GM18517 (cell line): ENCODE data around the gene ST14.
A peak's percentile ranks its signal among the peaks of the same experiment; 100 is the strongest.
"Not testable (repeated sequence)": the region's sequence is repeated elsewhere in the genome, so short reads cannot be mapped to it uniquely, and the experiment has no call there.

Source experiments
- ATAC-seq: cut with Tn5 transposase; IDR thresholded peaks from one replicate; pipeline ENCODE4 v1.9.1; 2021; ENCODE audit warnings: mild to moderate bottlenecking, moderate library complexity; ENCODE audit not compliant: unreplicated experiment

The ST14 gene

DNA sequence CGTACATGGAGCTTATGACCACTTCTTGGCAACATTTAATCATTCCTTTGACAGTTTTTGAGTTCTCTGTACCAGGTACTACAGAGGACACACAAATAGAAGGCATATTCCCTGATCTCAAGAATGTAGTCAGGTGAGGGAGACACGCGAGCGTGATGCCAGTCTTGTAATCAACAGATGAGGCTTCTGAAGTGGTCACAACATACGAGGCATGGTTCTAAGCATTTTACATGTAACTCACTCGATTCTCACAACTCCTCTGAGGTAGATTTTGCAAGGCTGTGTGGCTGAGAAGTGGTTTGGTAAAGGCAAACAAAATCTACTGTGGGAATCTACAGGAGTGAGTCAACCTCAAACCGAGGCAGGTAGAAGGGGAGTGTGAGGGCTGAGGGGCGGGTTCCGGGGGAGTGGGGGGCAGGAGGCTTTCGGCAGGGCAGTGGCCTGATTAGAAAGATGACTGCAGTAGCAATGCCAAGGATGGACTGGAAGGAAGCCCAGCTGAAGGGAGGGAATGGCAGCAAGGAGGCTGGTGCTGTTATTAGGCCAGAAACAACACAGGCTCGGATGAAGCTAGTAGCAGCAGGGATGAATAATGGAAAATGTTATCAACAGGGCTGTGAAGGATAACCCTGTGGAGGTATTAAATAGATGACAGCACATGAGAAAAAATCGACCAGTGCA, 63.8 kb downstream of the ST14 start:
- no peak for ATAC-seq

DNA sequence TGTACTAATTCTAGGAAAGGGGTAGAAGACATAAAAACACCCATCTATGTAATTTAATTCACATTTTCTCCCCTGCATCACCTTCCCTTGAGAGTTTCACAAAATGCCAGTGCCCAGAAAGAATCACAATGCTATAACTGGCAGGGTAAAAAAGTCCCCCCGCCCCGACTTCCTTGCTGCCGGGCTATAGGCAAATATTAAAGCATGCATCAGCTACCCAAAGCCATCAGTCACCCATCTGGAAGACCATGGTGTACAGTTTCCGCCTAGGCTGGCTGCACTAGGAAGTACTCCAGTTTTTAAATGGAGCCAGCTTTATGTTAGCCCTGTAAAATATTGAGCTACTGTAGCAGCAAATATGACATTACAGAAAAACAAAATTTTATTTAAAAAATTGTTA, 67.8 kb downstream of the ST14 start:
- ATAC-seq: no peak

DNA sequence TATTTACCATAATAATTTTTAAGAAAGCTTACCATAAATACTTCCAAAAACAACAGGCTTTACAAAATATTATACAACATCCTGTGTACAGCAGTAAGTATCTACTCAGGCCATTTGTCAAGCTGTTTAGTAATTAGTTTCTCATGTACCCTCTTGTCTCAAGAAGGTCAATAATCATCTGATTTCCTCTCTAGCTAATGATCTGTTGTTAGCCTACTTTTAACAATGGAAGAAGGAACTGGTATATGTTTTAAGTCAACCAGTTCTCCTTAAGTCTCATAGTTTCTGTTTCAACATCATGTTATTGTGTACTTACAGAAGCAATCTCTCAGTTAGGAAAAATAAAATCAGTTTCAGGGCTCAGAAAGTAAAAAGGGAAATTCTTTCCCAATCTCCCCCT, 73.9 kb downstream of the ST14 start:
- ATAC-seq: not testable (repeated sequence)

DNA sequence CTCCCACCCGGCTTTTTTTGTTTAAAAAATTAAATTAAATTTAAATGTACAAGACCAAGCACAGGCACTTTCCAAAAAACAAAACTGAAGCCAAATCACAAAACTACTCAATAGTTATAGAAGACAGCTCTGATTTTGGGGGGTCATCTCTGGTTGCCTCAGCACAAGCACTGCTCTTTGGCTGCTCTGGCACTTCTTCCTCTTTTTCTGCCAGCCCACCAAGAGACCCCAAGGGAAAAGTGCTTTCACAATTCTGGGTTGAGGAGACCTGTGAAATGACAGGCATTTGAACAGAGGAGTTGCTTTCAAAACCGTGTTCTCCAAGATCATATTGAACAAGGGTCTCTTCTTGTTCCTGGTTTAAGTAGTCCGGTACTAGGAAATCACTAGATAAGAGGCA, 74.3 kb downstream of the ST14 start:
- ATAC-seq: not testable (repeated sequence)

DNA sequence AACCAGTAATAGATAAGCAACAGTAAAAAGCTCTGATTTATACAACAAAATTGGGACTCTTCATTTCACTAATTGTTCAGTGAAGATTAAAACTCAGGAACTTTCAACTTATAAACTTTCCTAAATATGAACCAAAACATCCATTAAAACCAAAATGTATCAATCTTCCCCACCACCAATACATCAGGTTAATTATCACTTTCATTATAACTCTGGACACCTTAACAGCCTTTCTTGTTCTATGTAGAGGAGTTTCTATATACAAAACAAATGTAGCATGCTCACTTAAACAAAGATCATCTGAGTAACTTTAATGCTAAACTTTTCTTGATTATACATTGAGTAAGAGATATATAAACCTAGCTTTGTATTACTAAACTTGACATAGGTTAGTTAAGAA, 74.7 kb downstream of the ST14 start:
- ATAC-seq: no peak

DNA sequence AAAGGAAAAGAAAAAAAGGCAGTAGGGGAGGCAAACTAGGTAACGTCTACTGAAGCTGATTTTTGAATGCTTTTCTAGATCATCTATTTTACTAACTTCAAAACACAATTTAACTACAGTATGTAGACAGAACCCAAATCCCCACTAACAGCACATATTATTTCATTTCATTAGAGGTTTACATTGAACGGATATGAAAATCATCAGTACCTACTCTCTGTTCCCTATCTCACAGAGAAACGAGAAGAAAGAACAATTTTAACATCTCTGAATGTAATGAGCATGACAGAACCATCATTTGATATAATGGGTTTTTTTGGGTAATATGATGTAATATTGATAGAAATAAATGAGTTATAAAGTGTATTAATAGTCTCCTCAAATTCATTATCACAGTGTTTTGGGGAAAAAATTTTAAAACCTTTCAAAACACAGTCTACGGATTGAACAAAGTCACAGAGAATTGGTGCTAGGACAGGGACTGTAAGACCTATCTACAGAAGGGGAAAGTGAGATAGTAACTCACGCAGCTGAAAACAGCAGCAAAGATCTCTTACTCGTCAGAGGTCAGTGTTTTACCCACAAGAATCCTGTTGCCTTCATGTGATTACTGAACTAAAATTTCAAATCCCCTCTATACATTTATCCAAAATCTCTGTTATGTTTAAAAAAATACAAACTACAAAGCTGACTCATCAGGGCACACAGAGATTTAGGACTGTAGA, 77.9 kb downstream of the ST14 start:
- no peak for ATAC-seq

DNA sequence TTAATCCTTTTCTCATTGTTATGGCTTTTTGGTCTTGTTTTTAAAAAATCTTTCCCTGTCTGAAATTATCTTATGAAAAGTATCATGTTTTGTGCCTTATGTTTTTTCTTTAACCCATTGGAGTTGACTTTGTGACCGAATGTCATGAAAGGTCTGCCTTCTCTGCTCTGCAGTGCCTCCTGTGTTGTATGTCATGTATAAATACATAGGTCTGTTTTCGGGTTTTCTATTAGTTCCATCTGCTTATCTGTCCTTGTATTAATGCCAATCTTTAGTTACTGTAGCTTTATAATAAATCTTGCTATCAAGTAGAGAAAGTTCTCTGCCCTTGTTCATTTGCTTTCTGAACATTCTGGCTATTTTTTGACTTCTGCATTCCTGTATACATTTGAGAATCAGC, 82.1 kb downstream of the ST14 start:
- ATAC-seq: no peak

DNA sequence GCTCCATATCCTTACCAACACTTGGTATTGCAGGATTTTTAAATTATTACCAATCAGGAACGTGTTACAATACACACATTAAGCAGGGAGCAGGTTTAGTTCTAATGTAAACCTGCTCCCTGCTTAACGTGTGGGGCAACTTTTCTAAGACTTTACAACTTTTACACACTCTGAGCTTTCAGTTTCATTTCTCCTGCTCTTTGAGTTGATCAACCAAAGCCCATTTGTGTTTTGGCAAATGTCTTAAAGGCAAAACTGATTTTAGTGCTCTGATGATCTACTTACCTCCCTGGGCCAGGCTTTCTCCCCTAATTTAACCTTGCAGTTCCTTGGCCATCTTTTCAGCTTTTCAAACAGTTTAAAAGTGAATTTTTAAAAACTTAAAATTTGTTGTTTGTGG, 84.2 kb downstream of the ST14 start:
- ATAC-seq: peak; percentile 88

DNA sequence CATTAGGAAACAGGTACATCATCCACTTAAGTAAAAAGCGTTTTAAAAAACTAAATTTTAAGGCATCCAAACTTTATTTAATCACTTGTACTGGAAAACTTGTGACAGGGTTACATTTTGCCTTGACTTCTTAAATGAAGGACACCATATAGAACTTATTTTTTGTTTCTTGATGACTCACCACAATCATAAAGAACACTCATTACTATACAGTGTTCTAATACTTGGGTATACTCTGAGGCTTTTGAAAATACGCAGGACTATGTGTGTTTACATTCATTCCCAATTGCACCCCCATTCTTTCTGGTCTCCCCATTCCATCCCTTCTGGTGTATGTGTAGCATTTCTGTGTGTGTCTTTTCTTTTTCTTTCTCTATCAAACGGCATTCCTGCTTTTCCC, 85.3 kb downstream of the ST14 start:
- ATAC-seq: no peak

DNA sequence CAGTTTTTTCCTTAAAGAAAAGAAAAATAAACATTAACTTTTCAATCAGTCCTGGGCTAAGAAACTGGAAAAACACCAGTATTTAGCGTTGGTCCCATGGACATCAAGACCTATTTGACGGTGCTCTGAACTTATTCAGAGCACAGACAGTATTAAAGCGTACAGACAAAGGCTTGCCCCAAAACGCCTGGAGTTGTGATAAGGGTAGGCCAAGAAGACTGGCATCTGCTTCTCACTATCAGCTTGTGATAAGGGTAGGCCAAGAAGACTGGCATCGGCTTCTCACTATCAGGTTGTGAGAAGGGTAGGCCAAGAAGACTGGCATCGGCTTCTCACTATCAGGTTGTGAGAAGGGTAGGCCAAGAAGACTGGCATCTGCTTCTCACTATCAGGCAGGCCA, 85.8 kb downstream of the ST14 start:
- ATAC-seq: not testable (repeated sequence)

DNA sequence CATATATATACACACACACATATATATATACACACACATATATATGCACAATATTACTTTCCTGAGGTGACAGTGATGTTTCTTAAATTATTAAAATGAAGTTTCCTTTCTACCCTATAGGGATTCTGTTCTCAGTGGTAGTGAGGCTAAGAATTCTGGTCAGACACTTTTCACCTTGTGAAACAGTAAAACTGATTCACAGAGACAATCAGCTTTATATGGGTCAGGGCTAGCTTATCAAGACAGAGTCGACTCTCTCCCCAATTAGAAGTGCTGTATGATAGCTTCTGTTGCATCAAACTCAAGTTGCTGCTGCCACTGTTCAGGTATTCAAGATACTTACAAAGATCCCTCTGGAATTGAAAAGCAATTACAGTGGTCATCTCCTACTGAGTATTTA, 86.7 kb downstream of the ST14 start:
- ATAC-seq: no peak

DNA sequence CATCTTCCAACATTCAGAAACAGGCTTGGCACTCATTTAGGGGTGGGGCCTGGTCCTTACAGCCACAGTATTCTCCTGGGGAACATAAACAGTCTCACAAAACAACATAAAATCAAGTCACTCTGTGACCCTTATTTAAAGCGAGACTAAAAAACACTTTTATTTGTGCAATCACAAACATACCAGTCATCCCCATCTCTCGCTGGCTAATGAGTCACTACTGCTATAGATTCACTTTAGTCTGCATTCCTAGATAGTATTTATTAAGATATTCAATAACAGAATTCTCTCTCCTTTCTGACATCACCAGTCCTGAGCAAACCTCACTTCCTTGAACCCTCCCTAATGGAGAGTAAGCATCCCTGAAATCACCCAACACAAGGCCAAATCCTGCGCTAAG, 87.2 kb downstream of the ST14 start:
- ATAC-seq: no peak

DNA sequence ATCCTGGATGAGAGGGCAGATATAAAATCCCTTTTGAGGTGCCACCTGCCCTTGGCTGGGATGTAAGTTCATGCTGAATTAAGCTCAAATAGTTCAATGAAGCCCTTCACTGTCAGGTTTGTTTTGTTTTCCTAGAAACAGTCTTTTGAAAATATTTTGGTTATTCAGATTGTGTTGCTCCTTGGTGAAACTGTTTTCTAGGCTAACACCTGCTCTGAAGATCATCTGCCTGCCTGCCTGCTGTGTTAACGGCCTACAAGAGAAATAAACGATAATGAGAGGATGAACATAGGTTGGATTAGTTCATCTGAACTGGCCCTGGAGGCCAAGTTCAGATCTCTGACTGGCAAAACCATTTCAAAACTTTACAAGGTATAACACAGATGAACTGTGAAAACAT, 87.7 kb downstream of the ST14 start:
- no peak for ATAC-seq

DNA sequence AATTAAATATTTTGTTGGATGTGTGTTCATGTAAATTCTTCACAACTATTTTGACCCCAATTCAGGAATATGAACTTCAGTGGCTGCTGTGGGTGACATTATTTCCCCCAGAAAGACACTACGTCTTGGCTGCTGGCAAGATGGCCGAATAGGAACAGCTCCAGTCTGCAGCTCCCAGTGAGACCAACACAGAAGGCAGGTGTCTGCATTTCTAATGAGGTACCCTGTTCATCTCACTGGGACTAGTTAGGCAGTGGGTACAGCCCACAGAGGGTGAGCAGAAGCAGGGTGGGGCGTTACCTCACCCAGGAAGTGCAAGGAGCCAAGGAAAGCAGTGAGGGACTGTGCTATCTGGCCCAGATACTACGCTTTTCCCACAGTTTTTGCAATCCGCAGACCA, 89.8 kb downstream of the ST14 start:
- no peak for ATAC-seq

DNA sequence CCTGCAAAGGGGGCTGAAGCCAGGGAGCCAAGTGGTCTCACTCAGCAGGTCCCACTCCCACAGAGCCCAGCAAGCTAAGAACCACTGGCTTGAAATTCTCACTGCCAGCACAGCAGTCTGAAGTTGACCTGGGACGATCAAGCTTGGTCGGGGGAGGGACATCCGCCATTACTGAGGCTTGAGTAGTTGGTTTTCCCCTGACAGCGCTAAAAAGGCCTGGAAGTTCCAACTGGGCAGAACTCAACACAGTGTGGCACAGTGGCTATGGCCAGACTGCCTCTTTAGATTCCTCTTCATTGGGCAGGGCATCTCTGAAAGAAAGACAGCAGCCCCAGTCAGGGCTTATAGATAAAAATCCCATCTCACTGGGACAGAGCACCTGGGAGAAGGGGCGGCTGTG, 90.3 kb downstream of the ST14 start:
- not testable (repeated sequence) for ATAC-seq

DNA sequence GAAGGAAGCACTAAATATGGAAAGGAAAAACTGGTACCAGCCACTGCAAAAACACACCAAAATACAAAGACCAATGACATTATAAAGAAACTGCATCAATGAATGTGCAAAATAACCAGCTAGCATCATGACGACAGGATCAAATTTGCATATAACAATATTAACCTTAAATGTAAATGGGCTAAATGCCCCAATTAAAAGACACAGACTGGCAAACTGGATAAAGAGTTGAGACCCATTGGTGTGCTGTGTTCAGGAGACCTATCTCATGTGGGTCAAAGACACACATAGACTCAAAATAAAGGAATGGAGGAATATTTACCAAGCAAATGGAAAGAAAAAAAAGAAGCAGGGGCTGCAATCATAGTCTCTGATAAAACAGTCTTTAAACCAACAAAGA, 92.2 kb downstream of the ST14 start:
- ATAC-seq: not testable (repeated sequence)
